ENCODE measurements around the gene KMT2B. TPM values are rescaled to one million over a fixed set of nuclear protein-coding genes. Genes with fewer than 3 reads are reported as not detected.

KMT2B gene
- polyA plus RNA-seq, 2 of the 4 experiments (the other 2 are of a cell fraction), result 17.8 to 39.4 TPM

GRCh38 chr19:35703343-35703742 is 14.5 kb upstream of the KMT2B start:
- DNase-seq (ENCODE audit: low read depth in 1 of 2, low spot score in 1 of 2) (peak; percentile 50 to 59), FAIRE-seq (no peak), ATAC-seq (peak in 1 of 2 experiments; percentile 3; a peak in 2 of 6 replicates)
- ChIA-PET CTCF (interaction anchor here (0.8 to 13.6 kb wide), 11 partner anchors 10 to 351 kb away, joined by 3 to 161 read pairs (median 5); partner anchors contain the start of genes PSENEN and U2AF1L4), POLR2A (interaction anchor here (1.5 to 1.6 kb wide), 2 partner anchors 9 to 45 kb away, joined by 4 to 14 read pairs; partner anchors contain the start of gene LIN37)
- no peaks in the 10 kb centered on the region for H3K9me3 ChIP-seq
- no peak overlapping the region; the same call in 2 of the 3 replicates for H3K4me3 ChIP-seq
- no peak for TF ChIP-seq POLR2AphosphoS2 (conservative IDR thresholded peaks at IDR 0.05; ENCODE audit: low read length)
- TF ChIP-seq ZSCAN20 (CRISPR knock-in tag; IDR thresholded peaks at IDR 0.05), result no peak
- TF ChIP-seq ATOH8 (CRISPR knock-in tag; IDR thresholded peaks at IDR 0.05; ENCODE audit: low read depth), result no peak
- no peak for TF ChIP-seq MAX (IDR thresholded peaks at IDR 0.05)
- no peak for TF ChIP-seq BHLHE40 (IDR thresholded peaks at IDR 0.05; ENCODE audit: low read depth, low read length)
- TF ChIP-seq RARB (CRISPR knock-in tag; IDR thresholded peaks at IDR 0.05), result no peak
- TF ChIP-seq POLR2A (IDR thresholded peaks at IDR 0.05; ENCODE audit: low read length), result no peak
- no peak for TF ChIP-seq CBX2 (IDR thresholded peaks at IDR 0.05; ENCODE audit: borderline replicate concordance, low read depth)
- TF ChIP-seq ZC3H11A (IDR thresholded peaks at IDR 0.05), result no peak
- TF ChIP-seq CHD2 (IDR thresholded peaks at IDR 0.05; ENCODE audit: low read length, partially characterized antibody), result no peak
- no peak for TF ChIP-seq CEBPB (IDR thresholded peaks at IDR 0.05)
- H3K27ac ChIP-seq, result no peak overlapping the region
- WGBS (ENCODE audit: missing lambda C conversion rate), result 60% methylated on average over 9 of the region's 9 CpGs
- no peaks in the 10 kb centered on the region for H3K4me1 ChIP-seq
- H3K4me2 ChIP-seq, result peak overlapping the region; percentile 88

- POLR2A ChIA-PET, result interaction anchor here (0.7 kb wide), 1 partner anchor 415 kb away, joined by 4 read pairs; no protein-coding TSS in a partner anchor
- DNase-seq (ENCODE audit: low read depth in 1 of 2, low spot score in 1 of 2), result no peak
- CTCF ChIA-PET, result interaction anchor here (1.0 to 13.6 kb wide), 7 partner anchors 10 to 228 kb away, joined by 3 to 161 read pairs (median 14); no protein-coding TSS in a partner anchor
- Histone ChIP-seq H3K4me2 (no peak within 1 kb of the TSS), H3K9me3 (no peaks in the 10 kb centered on the region), H3K4me1 (no peaks in the 10 kb centered on the region), H3K27ac (no peak within 1 kb of the TSS), H3K4me3 (no peak within 1 kb of the TSS)
- 88% methylated on average over 24 of the region's 24 CpGs for WGBS (ENCODE audit: missing lambda C conversion rate)
- TF ChIP-seq NFE2L2 (conservative IDR thresholded peaks at IDR 0.05; ENCODE audit: low read length), result no peak
- no peak for TF ChIP-seq PHF8 (IDR thresholded peaks at IDR 0.05; ENCODE audit: borderline replicate concordance, low read depth)
- TF ChIP-seq CTCF (IDR thresholded peaks at IDR 0.05), result no peak
- peak; percentile 31; the same call in 1 of the 2 replicates for TF ChIP-seq REST (IDR thresholded peaks at IDR 0.05)
- TF ChIP-seq ZNF302 (CRISPR knock-in tag; IDR thresholded peaks at IDR 0.05), result no peak
- TF ChIP-seq JUN (IDR thresholded peaks at IDR 0.05), result no peak
- no peak for TF ChIP-seq HES2 (IDR thresholded peaks at IDR 0.05)
- ATAC-seq, result no peak
- FAIRE-seq, result no peak
These were observed 13.6 kb upstream of the KMT2B start, which contains the start of gene ZBTB32 for GRCh38 chr19:35704218-35704617. TSS of gene ZBTB32 (plus strand) at chr19:35704558. CDS start at chr19:35714627, 10,069 bp downstream.

Measured in A549 (cell line).